GM19025 (cell line): ENCODE data around the gene KCND2.
"Not testable (repeated sequence)": the region's sequence is repeated elsewhere in the genome, so short reads cannot be mapped to it uniquely, and the experiment has no call there.

Experiments used
- ATAC-seq: cut with Tn5 transposase; IDR thresholded peaks from one replicate; pipeline ENCODE4 v1.9.1; 2021; ENCODE audit warnings: mild to moderate bottlenecking, low read depth, moderate library complexity; ENCODE audit not compliant: unreplicated experiment

Gene KCND2

DNA sequence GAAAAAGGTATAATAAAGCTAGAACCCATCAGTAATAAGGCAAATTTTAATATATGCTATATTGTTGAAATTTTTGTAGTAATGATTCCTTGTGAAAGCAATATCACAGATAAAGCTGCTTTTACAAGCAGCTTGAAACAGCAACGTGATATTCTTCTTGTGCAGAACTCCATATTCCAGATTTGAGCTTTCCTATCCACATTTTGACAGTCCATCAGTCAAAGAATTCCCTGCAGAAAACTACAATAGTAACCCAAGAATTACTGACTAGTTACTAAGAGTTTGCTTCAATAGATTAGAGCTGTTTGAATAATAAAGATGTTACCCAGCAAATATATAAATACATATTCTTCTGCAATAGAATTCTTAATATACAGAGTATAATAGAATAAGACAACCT lies 291.2 kb downstream of the KCND2 start:
- ATAC-seq: no peak

GRCh38 chr7:120567204-120567603 lies 294.2 kb downstream of the KCND2 start:
- no peak for ATAC-seq

DNA sequence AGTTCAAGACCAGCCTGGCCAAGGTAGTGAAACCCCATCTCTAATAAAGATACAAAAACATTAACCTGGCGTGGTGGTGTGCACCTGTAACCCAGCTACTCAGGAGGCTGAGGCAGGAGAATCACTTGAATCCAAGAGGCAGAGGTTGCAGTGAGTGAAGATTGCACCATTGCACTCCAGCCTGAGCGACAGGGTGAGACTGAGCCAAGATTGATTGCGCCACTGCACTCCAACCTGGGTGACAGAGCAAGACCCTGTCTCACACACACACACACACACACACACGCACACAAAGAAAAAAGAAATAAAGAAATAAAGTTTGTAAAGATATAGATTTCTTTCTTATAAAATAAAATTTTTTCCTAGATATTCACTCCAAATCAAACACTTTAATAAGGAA lies 305.7 kb downstream of the KCND2 start:
- not testable (repeated sequence) for ATAC-seq

DNA sequence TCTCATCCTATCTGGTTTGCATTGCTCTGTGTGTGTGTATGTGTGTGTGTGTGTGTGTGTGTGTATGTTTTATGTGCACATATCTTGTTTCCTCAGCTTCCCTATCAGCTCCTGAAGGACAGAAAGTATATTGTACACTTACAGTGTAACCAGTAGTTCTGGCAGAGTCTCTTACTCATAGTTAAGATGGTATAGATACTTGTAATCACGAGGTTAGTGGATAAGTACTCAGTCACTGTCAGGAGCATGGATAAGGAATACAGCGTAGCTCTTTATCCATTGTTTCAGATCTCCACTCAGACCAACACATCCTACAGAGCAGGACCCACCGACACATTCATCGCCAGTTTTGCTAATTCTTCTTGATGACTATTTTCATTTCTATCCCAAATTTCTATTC lies 309.9 kb downstream of the KCND2 start:
- ATAC-seq: no peak

DNA sequence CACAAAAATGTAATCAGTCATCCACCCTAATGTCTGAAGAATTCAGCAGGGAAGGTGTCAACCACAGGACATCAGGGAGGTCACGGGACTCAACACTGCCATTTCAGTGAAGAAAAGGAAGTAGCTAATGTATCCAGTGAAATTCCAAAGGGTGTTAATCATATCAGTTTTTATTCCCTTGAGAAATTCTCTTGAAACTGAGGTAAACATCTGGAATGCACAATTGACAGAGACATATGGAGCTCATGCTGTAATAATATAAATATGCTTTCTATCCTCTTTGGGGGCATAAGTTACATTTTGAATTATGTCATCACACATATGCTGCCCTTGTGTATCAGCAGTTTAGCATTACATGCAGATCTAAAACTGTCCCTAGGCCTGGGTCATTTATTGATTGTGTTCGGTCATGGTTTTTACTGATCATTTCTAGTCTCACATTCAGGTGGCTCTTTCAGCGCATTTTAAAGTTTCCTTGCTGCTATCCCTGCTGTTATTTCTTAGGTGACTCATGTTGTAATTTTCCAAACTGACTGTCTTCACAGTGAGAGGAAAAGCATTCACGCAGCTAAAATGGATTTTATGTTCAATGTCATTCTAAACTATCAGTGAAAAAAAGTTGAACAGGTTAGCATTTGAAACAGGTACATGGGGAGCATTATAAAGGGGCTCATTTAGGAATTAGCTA lies 311.1 kb downstream of the KCND2 start:
- no peak for ATAC-seq

DNA sequence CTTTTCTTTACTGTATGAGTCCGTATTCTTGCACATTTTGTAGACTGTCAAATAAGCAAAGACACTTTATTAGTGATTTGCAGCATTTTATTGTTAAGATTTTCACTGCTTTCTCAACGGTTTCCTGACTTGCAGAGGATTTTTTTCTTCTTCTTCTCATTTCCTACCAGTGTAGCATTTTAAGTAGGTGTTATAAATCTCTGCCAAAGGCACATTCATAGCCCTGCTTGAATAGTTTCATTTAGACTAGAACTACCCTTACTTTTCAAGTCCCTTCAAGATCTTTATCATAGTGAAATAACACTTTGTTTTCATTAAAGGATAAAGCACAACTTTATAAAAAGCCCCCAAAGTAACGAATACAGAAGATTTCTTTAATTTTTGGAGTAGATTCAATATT lies 313.6 kb downstream of the KCND2 start:
- ATAC-seq: no peak

DNA sequence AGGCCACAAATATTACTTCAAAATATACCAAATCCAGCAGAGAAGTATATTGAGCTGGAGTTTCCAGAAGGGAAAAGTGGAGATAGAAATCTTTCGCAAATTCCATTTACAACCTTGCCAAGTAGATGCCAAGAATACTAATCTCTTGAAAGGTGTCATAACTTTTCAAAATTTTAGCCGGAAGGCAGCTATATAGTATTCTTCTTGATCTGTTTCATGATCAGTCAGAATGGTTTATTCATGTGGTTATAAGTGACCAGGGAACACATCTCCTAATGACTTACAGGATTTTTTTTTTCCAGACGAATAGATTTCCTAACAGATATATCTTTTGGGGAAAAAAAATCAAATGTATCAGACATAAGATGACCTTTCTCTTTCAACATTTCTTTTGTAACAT lies 314.3 kb downstream of the KCND2 start:
- no peak for ATAC-seq

- no peak for ATAC-seq
Observed at GRCh38 chr7:120588416-120588815, 315.4 kb downstream of the KCND2 start.

GRCh38 chr7:120588862-120589261 lies 315.9 kb downstream of the KCND2 start:
- ATAC-seq: no peak

DNA sequence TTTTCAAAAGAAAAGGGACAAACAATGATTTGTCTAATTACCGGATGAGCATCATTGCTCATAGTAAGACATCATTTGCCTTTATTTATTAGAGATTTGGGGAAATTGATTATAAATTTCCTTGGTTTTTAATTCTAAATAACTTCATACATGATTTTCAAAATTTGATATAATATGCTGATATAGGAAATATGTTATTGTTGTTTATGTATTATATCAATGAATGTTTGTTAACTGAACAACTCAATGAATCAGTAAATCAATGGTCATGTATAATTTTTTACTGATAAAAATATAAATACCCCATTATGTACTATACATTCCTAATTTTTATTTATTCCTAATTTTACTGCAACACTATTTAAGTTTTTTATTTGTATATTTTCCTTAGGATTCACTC lies 327.6 kb downstream of the KCND2 start:
- ATAC-seq: no peak

DNA sequence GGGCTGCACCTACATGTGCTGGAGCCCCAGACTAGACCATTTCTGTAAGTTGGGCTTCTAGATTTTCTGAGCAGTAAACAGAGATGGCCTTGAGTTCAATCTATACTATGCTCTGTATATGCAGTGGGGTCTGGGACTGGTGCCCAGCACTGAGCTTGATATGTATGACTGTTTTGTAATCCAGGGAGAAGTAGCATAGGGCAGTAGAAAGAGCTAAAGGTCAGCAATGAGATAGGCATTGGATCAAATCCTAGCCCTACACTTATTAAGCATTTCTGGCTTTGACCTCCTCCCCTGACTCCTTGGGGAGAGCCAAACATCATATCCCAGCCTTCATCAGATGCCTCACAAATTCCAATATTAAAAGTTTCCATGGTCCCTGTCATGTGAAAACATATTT lies 330.4 kb downstream of the KCND2 start:
- no peak for ATAC-seq

DNA sequence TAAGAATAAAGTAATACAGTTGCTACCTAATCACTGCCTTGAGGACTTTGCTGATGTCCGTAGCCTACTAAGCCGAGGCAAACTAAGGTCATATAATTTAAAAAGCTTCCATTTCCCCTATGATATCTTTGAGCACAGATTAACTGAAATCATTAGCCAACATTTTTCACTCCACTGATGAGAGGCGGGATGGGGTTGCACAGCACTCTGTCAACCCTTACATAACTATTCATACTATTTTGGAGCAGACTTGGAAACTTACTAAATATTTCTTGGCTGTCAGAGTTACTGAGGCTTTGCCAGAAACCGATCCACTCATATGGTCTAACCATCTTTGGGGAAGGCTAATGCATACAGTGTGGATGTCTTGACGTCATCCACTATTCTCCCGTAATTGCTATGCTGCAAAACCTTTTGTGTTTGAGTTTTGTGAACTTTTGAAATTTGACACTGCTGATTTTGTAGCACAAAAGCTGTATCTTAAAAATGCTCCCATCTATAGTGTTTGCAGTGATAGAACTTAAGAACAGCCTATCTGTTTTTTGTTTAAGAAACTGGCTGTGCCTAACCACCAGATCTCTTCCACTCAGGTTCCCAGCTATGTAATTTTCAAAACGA lies 336.3 kb downstream of the KCND2 start:
- no peak for ATAC-seq

DNA sequence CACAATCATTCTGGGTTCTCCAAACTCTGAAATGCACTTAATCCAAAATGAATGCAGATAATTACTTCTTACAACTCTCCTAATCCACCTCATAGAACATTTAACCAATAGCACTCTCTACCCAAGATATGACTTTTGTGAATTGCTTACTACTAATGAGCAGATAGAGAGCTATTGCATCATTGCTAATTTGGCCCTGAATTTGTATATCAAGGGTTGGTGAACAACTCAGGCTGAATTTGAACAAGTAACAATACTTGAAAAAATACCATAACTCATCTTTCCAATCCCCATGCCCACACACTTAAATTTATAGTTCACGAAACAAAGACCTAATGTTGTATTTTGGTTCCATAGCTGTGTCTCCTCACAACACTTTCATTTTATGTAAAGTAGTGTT lies 339.0 kb downstream of the KCND2 start:
- ATAC-seq: no peak

DNA sequence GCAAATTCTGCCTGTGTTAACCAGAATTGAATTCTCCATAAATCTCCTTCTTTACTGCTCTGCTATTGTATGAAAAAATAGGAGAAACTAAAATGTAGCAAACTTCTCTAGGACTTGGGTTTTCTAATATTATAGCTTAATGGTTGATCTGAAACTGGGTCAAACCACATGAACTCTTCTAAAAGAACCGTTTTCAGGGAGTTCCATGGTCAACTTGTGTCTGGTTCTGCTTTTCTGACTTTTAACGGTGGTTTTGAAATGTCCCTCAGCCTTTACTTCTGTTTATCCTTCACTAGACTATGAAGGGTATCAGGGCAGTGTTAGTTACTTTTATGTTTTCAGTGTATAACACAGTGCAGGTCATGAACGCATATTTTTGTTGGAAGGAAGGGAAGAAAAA lies 342.7 kb downstream of the KCND2 start:
- no peak for ATAC-seq

DNA sequence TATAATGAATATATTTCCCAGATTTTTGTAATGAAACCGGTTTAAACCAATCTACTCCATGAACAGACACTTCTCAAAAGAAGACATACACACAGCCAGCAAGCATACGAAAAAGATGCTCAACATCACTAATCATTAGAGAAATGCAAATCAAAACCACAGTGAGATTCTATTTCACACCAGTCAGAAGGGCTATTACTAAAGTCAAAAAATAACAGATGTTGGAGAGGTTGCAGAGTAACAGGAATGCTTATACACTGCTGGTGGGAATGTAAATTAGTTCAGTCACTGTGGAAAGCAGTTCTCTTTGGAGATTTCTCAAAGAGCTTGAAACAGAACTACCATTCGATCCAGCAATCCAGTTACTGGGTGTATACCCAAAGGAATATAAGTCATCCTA lies 344.3 kb downstream of the KCND2 start:
- peak; percentile 62 for ATAC-seq

DNA sequence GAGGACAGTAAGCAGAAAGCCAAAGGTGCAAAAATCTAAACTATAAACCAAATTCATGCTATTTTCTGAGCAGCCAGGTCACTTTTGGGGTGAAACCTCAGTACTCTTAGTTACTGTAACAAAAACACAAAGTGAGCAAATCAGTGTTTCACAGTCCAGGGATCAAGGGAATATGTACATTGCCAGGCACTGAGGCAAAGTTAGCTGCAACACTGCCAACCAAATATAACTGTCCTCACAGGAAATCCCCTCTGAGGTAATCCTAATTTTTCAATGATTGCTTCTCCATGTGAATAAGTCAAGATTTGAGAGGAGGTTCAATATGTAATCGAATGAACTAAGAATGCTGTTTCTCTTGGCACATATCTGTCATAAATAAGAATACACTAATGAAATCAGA lies 355.3 kb downstream of the KCND2 start:
- no peak for ATAC-seq

DNA sequence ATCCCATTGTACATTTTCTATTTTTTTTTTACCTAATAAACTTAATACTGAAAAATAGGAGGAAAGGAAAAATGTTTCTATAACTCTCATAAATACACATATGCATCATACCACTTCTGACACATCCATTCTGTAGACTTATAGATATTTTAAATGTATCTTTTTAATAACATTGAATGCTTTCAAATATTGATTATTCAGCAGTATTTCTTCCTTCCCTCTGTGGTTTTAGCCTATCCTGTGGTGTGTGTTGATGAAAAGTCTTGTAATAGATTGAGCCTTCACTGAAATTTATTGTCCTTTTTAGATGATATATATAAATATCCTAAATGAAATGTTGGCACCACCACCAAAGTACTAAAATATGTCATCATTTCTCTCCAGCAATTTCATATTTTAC lies 366.9 kb downstream of the KCND2 start:
- ATAC-seq: no peak

DNA sequence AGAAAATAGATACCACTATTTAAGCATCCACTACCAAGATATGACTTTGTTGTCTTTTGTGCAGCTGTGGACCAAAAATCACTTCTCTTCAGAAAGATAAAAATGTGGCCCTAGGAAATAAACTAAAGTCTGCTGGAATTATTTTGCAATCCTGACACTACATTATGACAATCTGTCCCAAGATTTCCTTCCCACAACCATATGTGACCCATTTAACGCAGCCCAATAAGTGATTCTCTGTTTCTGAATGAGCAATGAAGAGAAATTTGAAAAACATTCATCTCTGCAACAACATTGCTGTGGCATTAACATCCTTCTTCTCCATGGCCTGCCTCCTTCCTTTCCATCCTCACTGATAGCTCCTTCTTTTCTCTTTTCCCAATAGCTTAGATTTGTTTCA lies 373.0 kb downstream of the KCND2 start:
- ATAC-seq: no peak

GRCh38 chr7:120654241-120654640 lies 381.3 kb downstream of the KCND2 start:
- no peak for ATAC-seq

- no peak for ATAC-seq
Observed at GRCh38 chr7:120658516-120658915, 385.5 kb downstream of the KCND2 start.

DNA sequence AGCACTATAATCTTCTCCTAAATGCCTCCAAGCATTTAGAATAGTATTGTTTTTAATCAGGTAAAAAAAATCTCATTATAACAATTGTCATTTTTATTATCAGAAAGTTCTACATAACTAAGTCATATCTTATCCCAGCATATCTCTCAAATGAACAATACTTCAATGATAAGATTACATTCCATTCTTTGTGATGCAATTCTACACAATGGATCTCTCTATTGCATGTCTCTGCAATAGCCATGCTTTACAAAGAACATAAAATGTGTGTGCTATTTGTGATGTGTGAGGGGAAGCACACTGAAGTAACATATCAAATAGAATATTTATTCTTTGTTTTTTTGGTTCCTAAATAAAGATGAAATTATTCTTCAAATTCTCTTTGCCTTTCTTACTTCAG lies 389.3 kb downstream of the KCND2 start:
- ATAC-seq: no peak

GRCh38 chr7:120665068-120665467 lies 392.1 kb downstream of the KCND2 start:
- ATAC-seq: no peak

DNA sequence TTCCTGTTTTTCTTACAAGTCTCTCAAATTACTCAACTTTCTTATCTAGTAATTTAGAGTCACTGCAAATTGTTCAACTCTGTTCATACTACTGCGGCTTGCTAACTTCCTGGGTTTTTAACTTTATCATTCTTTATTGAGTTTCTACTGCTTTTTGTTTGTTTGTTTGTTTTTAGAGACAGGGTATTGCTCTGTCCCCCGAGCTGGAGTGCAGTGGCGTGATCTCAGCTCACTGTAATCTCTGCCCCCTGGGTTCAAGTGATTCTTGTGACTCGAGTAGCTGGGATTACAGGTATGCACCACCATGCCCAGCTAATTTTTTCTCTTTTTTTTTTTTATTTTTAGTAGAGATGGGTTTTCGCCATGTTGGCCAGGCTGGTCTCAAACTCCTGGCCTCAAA lies 402.1 kb downstream of the KCND2 start:
- ATAC-seq: no peak
